PC-3 (cell line): ENCODE data around the gene HK1. TPM values are rescaled to one million over a fixed set of nuclear protein-coding genes. Genes with fewer than 3 reads are reported as not detected.
"Not testable (repeated sequence)": the region's sequence is repeated elsewhere in the genome, so short reads cannot be mapped to it uniquely, and the experiment has no call there.

Experiments used
- ATAC-seq: fragments of 200-7000 bp; cut with Tn5 transposase; 2 replicates; pipeline ENCODE4 v1.9.1; 2020; ENCODE audit warnings: mild to moderate bottlenecking, moderate library complexity
- BruUV-seq: library from RNA; stranded (reverse); fragments of 400-500 nt; replicated peaks from 2 replicates; lab custom pipeline; 2021; lab: Mats Ljungman, UMichigan
- CTCF ChIA-PET: fragments of 300-600 bp; sonication (Branson Sonifier 250); formaldehyde crosslinking; loops from one replicate; lab custom pipeline; 2022; ENCODE audit warnings: antibody characterized with exemption; lab: Charles Lee
- POLR2A ChIA-PET: fragments of 300-600 bp; sonication (Branson Sonifier 250); formaldehyde crosslinking; loops from one replicate; lab custom pipeline; 2022; ENCODE audit warnings: antibody characterized with exemption; ENCODE audit not compliant: unreplicated experiment; lab: Charles Lee
- DNase-seq: peaks from one replicate; pipeline ENCODE4 v3.0.0-alpha.2; 2015
- H2AFZ ChIP-seq: fragments of 300-600 bp; sonication (generic); 2 replicates; pipeline ENCODE4 v1.6.0; 2016; ENCODE audit warnings: antibody characterized with exemption, low read length
- H3F3A ChIP-seq: fragments of 300-600 bp; sonication (generic); one replicate; pipeline ENCODE4 v1.6.0; 2017; ENCODE audit warnings: antibody characterized with exemption, low read length, control low read depth, mild to moderate bottlenecking; ENCODE audit not compliant: unreplicated experiment
- H3K27ac ChIP-seq: fragments of 300-600 bp; sonication (generic); 2 replicates; pipeline ENCODE4 v1.5.1; 2016; ENCODE audit warnings: mild to moderate bottlenecking, low read length
- H3K27me3 ChIP-seq: fragments of 300-600 bp; sonication (generic); 2 replicates; pipeline ENCODE4 v1.6.1; 2016; ENCODE audit warnings: low read length, mixed read lengths
- H3K36me3 ChIP-seq: fragments of 300-600 bp; sonication (generic); 2 replicates; pipeline ENCODE4 v1.6.1; 2016; ENCODE audit warnings: low read depth, mixed run types, low read length, mixed read lengths
- H3K4me1 ChIP-seq: fragments of 300-600 bp; sonication (generic); 2 replicates; pipeline ENCODE4 v1.5.1; 2016; ENCODE audit warnings: low read length; ENCODE audit not compliant: insufficient read depth
- H3K4me2 ChIP-seq: fragments of 300-600 bp; sonication (generic); 2 replicates; pipeline ENCODE4 v1.6.0; 2016; ENCODE audit warnings: low read length
- H3K4me3 ChIP-seq: fragments of 300-600 bp; sonication (generic); 2 replicates; pipeline ENCODE4 v1.5.1; 2016; ENCODE audit warnings: mild to moderate bottlenecking, low read length, mixed read lengths
- H3K79me2 ChIP-seq: fragments of 300-600 bp; sonication (generic); 2 replicates; pipeline ENCODE4 v1.6.1; 2017; ENCODE audit warnings: low read length, mixed read lengths
- H3K9ac ChIP-seq: fragments of 300-600 bp; sonication (generic); 2 replicates; pipeline ENCODE4 v1.6.0; 2016; ENCODE audit warnings: mild to moderate bottlenecking, low read length
- H3K9me2 ChIP-seq: fragments of 300-600 bp; sonication (generic); replicated peaks from 2 replicates; pipeline ENCODE4 v1.6.1; 2016; ENCODE audit warnings: mixed run types, low read length, mixed read lengths
- H3K9me3 ChIP-seq: fragments of 300-600 bp; sonication (generic); 2 replicates; pipeline ENCODE4 v1.6.1; 2016; ENCODE audit warnings: low read length, mixed read lengths
- H4K20me1 ChIP-seq: fragments of 300-600 bp; sonication (generic); 2 replicates; pipeline ENCODE4 v1.6.1; 2016; ENCODE audit warnings: low read length, mixed read lengths
- CTCF ChIP-seq: fragments of 300-600 bp; sonication (generic); conservative IDR thresholded peaks from 2 replicates; pipeline ENCODE4 v1.5.1; 2017; ENCODE audit warnings: antibody characterized with exemption, low read depth, mild to moderate bottlenecking, low read length
- EZH2 ChIP-seq: fragments of 300-600 bp; sonication (generic); IDR thresholded peaks from one replicate; pipeline ENCODE4 v1.6.1; 2017; ENCODE audit warnings: antibody characterized with exemption, mild to moderate bottlenecking, low read length; ENCODE audit not compliant: unreplicated experiment
- EZH2phosphoT487 ChIP-seq: fragments of 300-600 bp; sonication (generic); IDR thresholded peaks from 2 replicates; pipeline ENCODE4 v1.6.1; 2018; ENCODE audit warnings: mild to moderate bottlenecking, antibody characterized with exemption, low read length, borderline replicate concordance
- intact Hi-C: fragments of 100-400 bp; cut with micrococcal nuclease; formaldehyde crosslinking; loops from 2 replicates; pipeline ENCODE4 v1.9.0; 2023
- total RNA-seq: library from RNA; depleted of rRNA; stranded (reverse); fragments of >200 nt; gene quantifications from 2 replicates; pipeline ENCODE4 v1.2.3, GENCODE V29; 2014

HK1 gene
- total RNA-seq, 1 experiment from 2014 or later = 189 TPM

GRCh38 chr10:69328380-69328735, 50.1 kb downstream of the HK1 start:
- DNase-seq = no peak
- H3K4me3 ChIP-seq = no peak overlapping the region; the same call in 1 of the 2 replicates
- H3K27ac ChIP-seq = peak overlapping the region; percentile 0
- peak overlapping the region; percentile 48; the same call in 1 of the 2 replicates for H3K4me2 ChIP-seq
- no TSS peak for BruUV-seq
- peaks cover 16% of the 10 kb centered on the region; the same call in 1 of the 2 replicates for H4K20me1 ChIP-seq
- intact Hi-C loops = no loop called here
- peaks cover 15% of the 10 kb centered on the region for H3K4me1 ChIP-seq
- H2AFZ ChIP-seq = peak overlapping the region; percentile 40; the same call in 1 of the 2 replicates
- ATAC-seq = no peak
- POLR2A ChIA-PET = no interaction called here
- CTCF ChIA-PET = interaction anchor here (0.6 kb wide), 1 partner anchor 65 kb away, joined by 5 read pairs; no protein-coding TSS in a partner anchor
- H3K27me3 ChIP-seq = no peaks in the 10 kb centered on the region
- H3F3A ChIP-seq = no peaks in the 10 kb centered on the region
- H3K9me2 ChIP-seq = no peaks in the 10 kb centered on the region
- peaks cover 8% of the 10 kb centered on the region; the same call in 1 of the 2 replicates for H3K36me3 ChIP-seq
- H3K79me2 ChIP-seq = peaks cover 100% of the 10 kb centered on the region
- H3K9me3 ChIP-seq = no peaks in the 10 kb centered on the region
- TF ChIP-seq EZH2 = no peak
- no peak for TF ChIP-seq EZH2phosphoT487
- TF ChIP-seq CTCF = no peak
- H3K9ac ChIP-seq = no peak overlapping the region

- DNase-seq, H3F3A ChIP-seq, H3K9ac ChIP-seq, H3K9me2 ChIP-seq, intact Hi-C loops, H3K4me3 ChIP-seq, ATAC-seq, H3K4me2 ChIP-seq, H3K36me3 ChIP-seq, H3K9me3 ChIP-seq, POLR2A ChIA-PET, H2AFZ ChIP-seq, H3K27me3 ChIP-seq, BruUV-seq, H3K27ac ChIP-seq: not testable (repeated sequence)
- Histone ChIP-seq H3K4me1 (peaks cover 20% of the 10 kb centered on the region), H4K20me1 (peaks cover 11% of the 10 kb centered on the region; the same call in 1 of the 2 replicates), H3K79me2 (peaks cover 100% of the 10 kb centered on the region)
- CTCF ChIA-PET = interaction anchor here (0.6 kb wide), 1 partner anchor 65 kb away, joined by 5 read pairs; no protein-coding TSS in a partner anchor
These were observed 50.6 kb downstream of the HK1 start for GRCh38 chr10:69328888-69329287.

- Histone ChIP-seq H3K4me3 (no peak overlapping the region), H3K27me3 (no peaks in the 10 kb centered on the region), H3K4me2 (no peak overlapping the region), H3K36me3 (peaks cover 8% of the 10 kb centered on the region; the same call in 1 of the 2 replicates), H3K9me2 (no peaks in the 10 kb centered on the region), H3K9me3 (no peaks in the 10 kb centered on the region), H3K79me2 (peaks cover 100% of the 10 kb centered on the region), H2AFZ (no peak overlapping the region), H3K4me1 (peaks cover 25% of the 10 kb centered on the region), H3F3A (no peaks in the 10 kb centered on the region), H3K9ac (no peak overlapping the region), H4K20me1 (peaks cover 6% of the 10 kb centered on the region; the same call in 1 of the 2 replicates), H3K27ac (no peak overlapping the region)
- CTCF ChIA-PET = no interaction called here
- ATAC-seq (no peak), DNase-seq (no peak)
- no TSS peak for BruUV-seq
- TF ChIP-seq EZH2 (no peak), CTCF (no peak), EZH2phosphoT487 (no peak)
- POLR2A ChIA-PET = no interaction called here
- intact Hi-C loops = no loop called here
These were observed 51.5 kb downstream of the HK1 start for GRCh38 chr10:69329721-69330178.
